ENCODE measurements around the gene PROC.

DNA sequence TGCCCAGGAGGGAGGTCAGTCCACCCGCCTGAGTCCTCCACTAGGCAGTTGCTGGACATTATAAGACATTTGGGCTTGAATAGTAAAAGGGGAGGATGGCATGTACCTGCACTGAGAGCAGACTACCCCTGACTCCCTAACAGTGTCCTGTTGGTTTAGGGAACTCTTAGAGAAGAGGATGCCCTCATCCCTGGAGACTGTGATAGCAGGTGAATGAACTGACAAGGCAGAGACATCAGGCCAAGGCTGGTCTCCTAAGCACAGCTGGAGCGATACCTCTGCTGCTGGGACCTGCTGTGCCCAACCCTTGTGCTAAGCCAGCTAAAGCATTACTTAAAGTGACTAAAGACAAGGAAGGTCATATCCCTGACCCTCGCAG lies 34.8 kb downstream of the PROC start:
- TF ChIP-seq POLR2A (IDR thresholded peaks at IDR 0.05): no peak
- TF ChIP-seq, protein P1, sequence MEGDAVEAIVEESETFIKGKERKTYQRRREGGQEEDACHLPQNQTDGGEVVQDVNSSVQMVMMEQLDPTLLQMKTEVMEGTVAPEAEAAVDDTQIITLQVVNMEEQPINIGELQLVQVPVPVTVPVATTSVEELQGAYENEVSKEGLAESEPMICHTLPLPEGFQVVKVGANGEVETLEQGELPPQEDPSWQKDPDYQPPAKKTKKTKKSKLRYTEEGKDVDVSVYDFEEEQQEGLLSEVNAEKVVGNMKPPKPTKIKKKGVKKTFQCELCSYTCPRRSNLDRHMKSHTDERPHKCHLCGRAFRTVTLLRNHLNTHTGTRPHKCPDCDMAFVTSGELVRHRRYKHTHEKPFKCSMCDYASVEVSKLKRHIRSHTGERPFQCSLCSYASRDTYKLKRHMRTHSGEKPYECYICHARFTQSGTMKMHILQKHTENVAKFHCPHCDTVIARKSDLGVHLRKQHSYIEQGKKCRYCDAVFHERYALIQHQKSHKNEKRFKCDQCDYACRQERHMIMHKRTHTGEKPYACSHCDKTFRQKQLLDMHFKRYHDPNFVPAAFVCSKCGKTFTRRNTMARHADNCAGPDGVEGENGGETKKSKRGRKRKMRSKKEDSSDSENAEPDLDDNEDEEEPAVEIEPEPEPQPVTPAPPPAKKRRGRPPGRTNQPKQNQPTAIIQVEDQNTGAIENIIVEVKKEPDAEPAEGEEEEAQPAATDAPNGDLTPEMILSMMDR (IDR thresholded peaks at IDR 0.05): no peak
- TF ChIP-seq POLR2AphosphoS5 (IDR thresholded peaks at IDR 0.05; ENCODE audit: insufficient read depth in 1 of 2, low read depth in 1 of 2): no peak

All from vagina (tissue), 2 donors.